ENCODE results near the gene JAKMIP1. TPM values are rescaled to one million over a fixed set of nuclear protein-coding genes. Genes with fewer than 3 reads are reported as not detected.

JAKMIP1 gene
- total and polyA plus RNA-seq, 5 donors from 2014 or later: 18.7 to 39.7 (median 32.6) TPM

GRCh38 chr4:6018331-6018730 lies 182.0 kb downstream of the JAKMIP1 start, which contains the start of gene C4orf50:
Gene C4orf50, minus strand, starts transcription at chr4:6018431.
- DNase-seq: no peak
- no peak for ATAC-seq (ENCODE audit: low read depth in 2 of 2)
- H3K27me3 Mint-ChIP-seq: no peaks in the 10 kb centered on the region
- H3K27ac ChIP-seq (ENCODE audit: insufficient read depth, low read length, poor library complexity, severe bottlenecking): no peak within 1 kb of the TSS
- H3K36me3 ChIP-seq (ENCODE audit: control insufficient read depth, insufficient read depth, low read length): no peaks in the 10 kb centered on the region
- H3K27me3 ChIP-seq (ENCODE audit: control insufficient read depth, insufficient read depth, low read length): no peaks in the 10 kb centered on the region
- peak within 1 kb of the TSS in 1 of 4 donors; percentile 44 for H3K4me3 Mint-ChIP-seq
- no peak within 1 kb of the TSS for H3K27ac Mint-ChIP-seq
- H3K9me3 ChIP-seq (ENCODE audit: control insufficient read depth in 2 of 2, low read length in 2 of 2): no peaks in the 10 kb centered on the region
- no peaks in the 10 kb centered on the region for H3K36me3 Mint-ChIP-seq
- no peaks in the 10 kb centered on the region for H3K4me1 Mint-ChIP-seq
- no peak within 1 kb of the TSS for H3K4me3 ChIP-seq (ENCODE audit: low read depth, low read length)
- H3K9me3 Mint-ChIP-seq: no peaks in the 10 kb centered on the region
- H3K4me1 ChIP-seq (ENCODE audit: control insufficient read depth, insufficient read depth, low read length, poor library complexity, severe bottlenecking): no peaks in the 10 kb centered on the region

GRCh38 chr4:6017800-6018199 lies 182.5 kb downstream of the JAKMIP1 start:
- no peaks in the 10 kb centered on the region for H3K27me3 ChIP-seq (ENCODE audit: control insufficient read depth, insufficient read depth, low read length)
- Mint-ChIP-seq H3K9me3 (no peaks in the 10 kb centered on the region), H3K27me3 (no peaks in the 10 kb centered on the region), H3K4me3 (no peak overlapping the region), H3K4me1 (no peaks in the 10 kb centered on the region), H3K27ac (no peak overlapping the region), H3K36me3 (no peaks in the 10 kb centered on the region)
- H3K27ac ChIP-seq (ENCODE audit: insufficient read depth, low read length, poor library complexity, severe bottlenecking): no peak overlapping the region
- H3K4me3 ChIP-seq (ENCODE audit: low read depth, low read length): no peak overlapping the region
- no peaks in the 10 kb centered on the region for H3K36me3 ChIP-seq (ENCODE audit: control insufficient read depth, insufficient read depth, low read length)
- ATAC-seq (ENCODE audit: low read depth in 2 of 2): no peak
- H3K4me1 ChIP-seq (ENCODE audit: control insufficient read depth, insufficient read depth, low read length, poor library complexity, severe bottlenecking): no peaks in the 10 kb centered on the region
- DNase-seq: no peak
- no peaks in the 10 kb centered on the region for H3K9me3 ChIP-seq (ENCODE audit: control insufficient read depth in 2 of 2, low read length in 2 of 2)

- no peaks in the 10 kb centered on the region for H3K36me3 Mint-ChIP-seq
- H3K4me3 Mint-ChIP-seq: no peak overlapping the region
- Histone ChIP-seq H3K9me3 (ENCODE audit: control insufficient read depth in 2 of 2, low read length in 2 of 2) (no peaks in the 10 kb centered on the region), H3K36me3 (ENCODE audit: control insufficient read depth, insufficient read depth, low read length) (no peaks in the 10 kb centered on the region), H3K4me3 (ENCODE audit: low read depth, low read length) (no peak overlapping the region), H3K27ac (ENCODE audit: insufficient read depth, low read length, poor library complexity, severe bottlenecking) (no peak overlapping the region), H3K4me1 (ENCODE audit: control insufficient read depth, insufficient read depth, low read length, poor library complexity, severe bottlenecking) (no peaks in the 10 kb centered on the region), H3K27me3 (ENCODE audit: control insufficient read depth, insufficient read depth, low read length) (no peaks in the 10 kb centered on the region)
- no peaks in the 10 kb centered on the region for H3K4me1 Mint-ChIP-seq
- no peak for ATAC-seq (ENCODE audit: low read depth in 2 of 2)
- H3K27me3 Mint-ChIP-seq: no peaks in the 10 kb centered on the region
- no peak overlapping the region for H3K27ac Mint-ChIP-seq
- no peak for DNase-seq
- H3K9me3 Mint-ChIP-seq: no peaks in the 10 kb centered on the region
Observed at GRCh38 chr4:6017030-6017429, 183.3 kb downstream of the JAKMIP1 start.

- H3K27me3 Mint-ChIP-seq: peaks cover 16% of the 10 kb centered on the region
- no peak overlapping the region for H3K27ac Mint-ChIP-seq
- no peak for ATAC-seq (ENCODE audit: low read depth in 2 of 2)
Observed at GRCh38 chr4:6013564-6013963, 186.8 kb downstream of the JAKMIP1 start.

GRCh38 chr4:6012200-6012599 lies 188.1 kb downstream of the JAKMIP1 start:
- no peaks in the 10 kb centered on the region for H3K9me3 ChIP-seq (ENCODE audit: control insufficient read depth in 2 of 2, low read length in 2 of 2)
- no peak overlapping the region for H3K27ac ChIP-seq (ENCODE audit: insufficient read depth, low read length, poor library complexity, severe bottlenecking)
- no peak overlapping the region for H3K4me3 ChIP-seq (ENCODE audit: low read depth, low read length)
- Mint-ChIP-seq H3K4me1 (peaks cover 0 to 9% (median 2%) of the 10 kb centered on the region in 4 donors), H3K9me3 (no peaks in the 10 kb centered on the region), H3K4me3 (no peak overlapping the region), H3K27me3 (peaks cover 17% of the 10 kb centered on the region), H3K36me3 (no peaks in the 10 kb centered on the region), H3K27ac (no peak overlapping the region)
- H3K36me3 ChIP-seq (ENCODE audit: control insufficient read depth, insufficient read depth, low read length): no peaks in the 10 kb centered on the region
- ATAC-seq (ENCODE audit: low read depth in 2 of 2) (no peak), DNase-seq (no peak)
- no peaks in the 10 kb centered on the region for H3K27me3 ChIP-seq (ENCODE audit: control insufficient read depth, insufficient read depth, low read length)
- H3K4me1 ChIP-seq (ENCODE audit: control insufficient read depth, insufficient read depth, low read length, poor library complexity, severe bottlenecking): no peaks in the 10 kb centered on the region

More at GRCh38 chr4:6013564-6013963, 186.8 kb downstream of the JAKMIP1 start:
- no peaks in the 10 kb centered on the region for H3K36me3 Mint-ChIP-seq
- H3K4me1 ChIP-seq (ENCODE audit: control insufficient read depth, insufficient read depth, low read length, poor library complexity, severe bottlenecking): no peaks in the 10 kb centered on the region
- H3K9me3 Mint-ChIP-seq: no peaks in the 10 kb centered on the region
- H3K36me3 ChIP-seq (ENCODE audit: control insufficient read depth, insufficient read depth, low read length): no peaks in the 10 kb centered on the region
- no peak overlapping the region for H3K27ac ChIP-seq (ENCODE audit: insufficient read depth, low read length, poor library complexity, severe bottlenecking)
- H3K4me3 ChIP-seq (ENCODE audit: low read depth, low read length): no peak overlapping the region
- no peaks in the 10 kb centered on the region for H3K27me3 ChIP-seq (ENCODE audit: control insufficient read depth, insufficient read depth, low read length)
- no peak overlapping the region for H3K4me3 Mint-ChIP-seq
- DNase-seq: no peak
- H3K4me1 Mint-ChIP-seq: peaks cover 0 to 5% (median 2%) of the 10 kb centered on the region in 4 donors
- H3K9me3 ChIP-seq (ENCODE audit: control insufficient read depth in 2 of 2, low read length in 2 of 2): no peaks in the 10 kb centered on the region

GRCh38 chr4:6011686-6012085 lies 188.7 kb downstream of the JAKMIP1 start:
- H3K27me3 ChIP-seq (ENCODE audit: control insufficient read depth, insufficient read depth, low read length): no peaks in the 10 kb centered on the region
- no peaks in the 10 kb centered on the region for H3K36me3 Mint-ChIP-seq
- no peak overlapping the region for H3K4me3 ChIP-seq (ENCODE audit: low read depth, low read length)
- H3K4me1 Mint-ChIP-seq: peaks cover 0 to 9% (median 3%) of the 10 kb centered on the region in 4 donors
- H3K9me3 Mint-ChIP-seq: no peaks in the 10 kb centered on the region
- peaks cover 17% of the 10 kb centered on the region for H3K27me3 Mint-ChIP-seq
- no peak overlapping the region for H3K27ac ChIP-seq (ENCODE audit: insufficient read depth, low read length, poor library complexity, severe bottlenecking)
- DNase-seq (no peak), ATAC-seq (ENCODE audit: low read depth in 2 of 2) (no peak)
- H3K36me3 ChIP-seq (ENCODE audit: control insufficient read depth, insufficient read depth, low read length): no peaks in the 10 kb centered on the region
- H3K4me3 Mint-ChIP-seq: no peak overlapping the region
- H3K4me1 ChIP-seq (ENCODE audit: control insufficient read depth, insufficient read depth, low read length, poor library complexity, severe bottlenecking): no peaks in the 10 kb centered on the region
- peak overlapping the region in 1 of 3 donors; percentile 24 for H3K27ac Mint-ChIP-seq
- H3K9me3 ChIP-seq (ENCODE audit: control insufficient read depth in 2 of 2, low read length in 2 of 2): no peaks in the 10 kb centered on the region

GRCh38 chr4:6011271-6011671 lies 189.1 kb downstream of the JAKMIP1 start:
- ATAC-seq (ENCODE audit: low read depth in 2 of 2): no peak
- no peaks in the 10 kb centered on the region for H3K9me3 ChIP-seq (ENCODE audit: control insufficient read depth in 2 of 2, low read length in 2 of 2)
- Mint-ChIP-seq H3K4me3 (no peak overlapping the region), H3K27me3 (peaks cover 17% of the 10 kb centered on the region), H3K27ac (peak overlapping the region in 1 of 3 donors; percentile 24), H3K36me3 (no peaks in the 10 kb centered on the region), H3K9me3 (no peaks in the 10 kb centered on the region), H3K4me1 (peaks cover 0 to 9% (median 3%) of the 10 kb centered on the region in 4 donors)
- no peaks in the 10 kb centered on the region for H3K4me1 ChIP-seq (ENCODE audit: control insufficient read depth, insufficient read depth, low read length, poor library complexity, severe bottlenecking)
- DNase-seq: no peak
- no peak overlapping the region for H3K4me3 ChIP-seq (ENCODE audit: low read depth, low read length)
- H3K36me3 ChIP-seq (ENCODE audit: control insufficient read depth, insufficient read depth, low read length): no peaks in the 10 kb centered on the region
- no peaks in the 10 kb centered on the region for H3K27me3 ChIP-seq (ENCODE audit: control insufficient read depth, insufficient read depth, low read length)
- H3K27ac ChIP-seq (ENCODE audit: insufficient read depth, low read length, poor library complexity, severe bottlenecking): no peak overlapping the region

- H3K4me1 ChIP-seq (ENCODE audit: control insufficient read depth, insufficient read depth, low read length, poor library complexity, severe bottlenecking): no peaks in the 10 kb centered on the region
- peaks cover 0 to 9% (median 3%) of the 10 kb centered on the region in 4 donors for H3K4me1 Mint-ChIP-seq
- no peak overlapping the region for H3K4me3 Mint-ChIP-seq
- H3K4me3 ChIP-seq (ENCODE audit: low read depth, low read length): no peak overlapping the region
- no peak overlapping the region for H3K27ac Mint-ChIP-seq
- H3K36me3 ChIP-seq (ENCODE audit: control insufficient read depth, insufficient read depth, low read length): no peaks in the 10 kb centered on the region
- no peaks in the 10 kb centered on the region for H3K9me3 Mint-ChIP-seq
- ATAC-seq (ENCODE audit: low read depth in 2 of 2): no peak
- no peaks in the 10 kb centered on the region for H3K9me3 ChIP-seq (ENCODE audit: control insufficient read depth in 2 of 2, low read length in 2 of 2)
- peaks cover 17% of the 10 kb centered on the region for H3K27me3 Mint-ChIP-seq
- no peak for DNase-seq
- no peaks in the 10 kb centered on the region for H3K36me3 Mint-ChIP-seq
- H3K27ac ChIP-seq (ENCODE audit: insufficient read depth, low read length, poor library complexity, severe bottlenecking): no peak overlapping the region
- H3K27me3 ChIP-seq (ENCODE audit: control insufficient read depth, insufficient read depth, low read length): no peaks in the 10 kb centered on the region
Observed at GRCh38 chr4:6010789-6011188, 189.6 kb downstream of the JAKMIP1 start.
